Measurements from ENCODE around the gene RDM1.

The RDM1 gene

GRCh38 chr17:35870906-35871819, 59.4 kb downstream of the RDM1 start:
- DNase-seq (ENCODE audit: low spot score) = no peak

- DNase-seq (ENCODE audit: low spot score) = no peak
Measured at GRCh38 chr17:35868737-35869136, 61.8 kb downstream of the RDM1 start, which contains the start of gene HEATR9. Gene HEATR9 (minus strand): TSS chr17:35868891. CDS start chr17:35868742, 149 bp downstream.

Data from pons (tissue), 1 donor.